Kidney epithelial cell (primary cell): ENCODE results near the gene DCAF17. TPM values are rescaled to one million over a fixed set of nuclear protein-coding genes. Genes with fewer than 3 reads are reported as not detected.
"Not testable (repeated sequence)": the region's sequence is repeated elsewhere in the genome, so short reads cannot be mapped to it uniquely, and the experiment has no call there.

Source experiments
- DNase-seq: peaks from one replicate; pipeline ENCODE4 v3.0.0-alpha.2; 2010; ENCODE audit warnings: low read depth
- H3K27me3 ChIP-seq: 2 replicates; pipeline ENCODE4 v1.6.0; 2011; ENCODE audit warnings: low read length; ENCODE audit not compliant: control insufficient read depth, insufficient read depth
- H3K36me3 ChIP-seq: 2 replicates; pipeline ENCODE4 v1.5.1; 2011; ENCODE audit warnings: low read length; ENCODE audit not compliant: control insufficient read depth, insufficient read depth
- H3K4me3 ChIP-seq: 2 replicates; pipeline ENCODE4 v1.5.1; 2011; ENCODE audit warnings: low read depth, mild to moderate bottlenecking, control low read depth, low read length
- CTCF ChIP-seq: IDR thresholded peaks from 2 replicates; pipeline ENCODE4 v1.5.1; 2011; ENCODE audit warnings: mild to moderate bottlenecking, moderate library complexity, low read length, control low read depth, inconsistent platforms; ENCODE audit not compliant: insufficient read depth, poor library complexity, severe bottlenecking
- total RNA-seq: library from RNA; depleted of rRNA; stranded (reverse); fragments of >200 nt; gene quantifications from 2 replicates; pipeline ENCODE4 v1.2.3, GENCODE V29; 2015

DCAF17 gene
- total RNA-seq, 1 donor from 2014 or later: 18.5 TPM

GRCh38 chr2:171411791-171412483, 22.1 kb upstream of the DCAF17 start:
- TF ChIP-seq CTCF: no peak
- Histone ChIP-seq H3K4me3 (no peak overlapping the region), H3K27me3 (no peaks in the 10 kb centered on the region), H3K36me3 (no peaks in the 10 kb centered on the region)
- no peak for DNase-seq

GRCh38 chr2:171412571-171413175, 21.4 kb upstream of the DCAF17 start:
- Histone ChIP-seq H3K27me3 (no peaks in the 10 kb centered on the region), H3K36me3 (no peaks in the 10 kb centered on the region), H3K4me3 (no peak overlapping the region)
- no peak for TF ChIP-seq CTCF
- no peak for DNase-seq

GRCh38 chr2:171414645-171415044, 19.4 kb upstream of the DCAF17 start:
- H3K36me3 ChIP-seq, H3K27me3 ChIP-seq, DNase-seq, H3K4me3 ChIP-seq: not testable (repeated sequence)

GRCh38 chr2:171416009-171416926, 17.8 kb upstream of the DCAF17 start:
- Histone ChIP-seq H3K36me3 (no peaks in the 10 kb centered on the region), H3K4me3 (no peak overlapping the region), H3K27me3 (no peaks in the 10 kb centered on the region)
- DNase-seq: peak; percentile 94
- TF ChIP-seq CTCF: peak; percentile 87

GRCh38 chr2:171419333-171419732, 14.7 kb upstream of the DCAF17 start:
- Histone ChIP-seq H3K36me3 (no peaks in the 10 kb centered on the region), H3K27me3 (no peaks in the 10 kb centered on the region), H3K4me3 (no peak overlapping the region)
- no peak for TF ChIP-seq CTCF
- no peak for DNase-seq
